Activated CD4-positive, alpha-beta T cell treated with anti-CD3 and anti-CD28 coated beads, Interleukin-2, amount 50 U/mL, for 24 hours (primary cell): Measurements from ENCODE around the gene ZNF773.
"Not testable (repeated sequence)": the region's sequence is repeated elsewhere in the genome, so short reads cannot be mapped to it uniquely, and the experiment has no call there.

ENCODE experiments used
- DNase-seq, 2 donors: peaks; one replicate each; pipeline ENCODE4 v3.0.0-alpha.2; 2020; ENCODE audit warnings: low read depth in 1 of 2, low spot score in 1 of 2

Gene ZNF773

DNA sequence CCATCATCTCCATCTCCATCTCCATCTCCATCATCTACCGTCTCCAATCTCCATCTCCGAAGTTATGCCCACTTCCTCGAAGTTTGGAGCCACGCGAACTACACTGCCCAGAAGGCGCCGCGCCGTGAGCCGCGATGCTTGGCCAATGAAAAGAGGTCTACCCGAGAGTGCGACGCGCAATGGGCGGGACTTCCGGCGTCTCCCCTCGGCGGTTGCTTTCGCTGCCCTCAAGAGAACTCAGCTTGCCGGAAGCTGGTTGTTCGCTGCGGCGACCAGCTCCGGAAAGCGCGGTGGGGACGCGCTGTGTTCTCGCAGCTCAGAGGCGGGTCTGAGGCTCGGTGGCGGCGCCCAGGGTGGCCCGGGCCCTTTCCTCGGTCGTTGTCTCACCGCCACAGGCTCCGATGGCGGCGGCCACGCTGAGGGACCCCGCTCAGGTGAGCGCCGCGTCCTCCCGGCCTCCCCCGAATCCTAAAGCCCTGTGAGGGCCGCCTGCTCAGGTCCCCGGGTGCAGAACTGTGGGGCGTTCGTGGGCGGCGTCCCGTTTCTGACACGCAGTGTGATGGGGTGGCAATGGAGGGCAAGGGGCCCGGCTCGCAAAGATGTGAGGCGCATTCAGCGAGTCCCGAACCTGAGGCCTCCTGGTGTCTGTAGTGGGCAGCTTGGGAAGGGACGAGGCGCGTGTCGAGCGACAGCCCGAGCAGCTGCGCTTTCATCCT is at the start of gene ZNF773:
Gene ZNF773, plus strand, starts transcription at position 259 of the 716 bp plus-strand sequence. Its CDS starts 143 bp downstream, at position 402.
- peak; percentile 89 to 94 for DNase-seq

DNA sequence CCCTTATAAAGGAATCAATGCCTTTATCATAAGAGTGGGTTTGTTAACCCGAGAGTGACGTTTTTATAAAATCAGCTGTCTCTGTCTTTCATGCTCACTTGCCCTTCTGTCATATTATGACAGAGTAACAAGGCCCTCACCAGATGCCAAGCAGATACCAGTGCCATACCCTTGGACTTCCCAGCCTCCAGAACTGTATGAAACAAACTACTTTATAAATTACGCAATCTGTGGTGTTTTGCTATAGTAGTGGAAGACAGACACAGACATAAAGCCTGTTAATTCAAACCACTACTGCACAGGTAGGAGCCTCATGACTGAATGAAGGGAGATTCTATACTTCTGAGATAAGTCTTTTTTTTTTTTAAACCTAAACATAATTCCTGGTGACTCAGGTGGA is 47.4 kb upstream of the ZNF773 start:
- DNase-seq, result no peak

DNA sequence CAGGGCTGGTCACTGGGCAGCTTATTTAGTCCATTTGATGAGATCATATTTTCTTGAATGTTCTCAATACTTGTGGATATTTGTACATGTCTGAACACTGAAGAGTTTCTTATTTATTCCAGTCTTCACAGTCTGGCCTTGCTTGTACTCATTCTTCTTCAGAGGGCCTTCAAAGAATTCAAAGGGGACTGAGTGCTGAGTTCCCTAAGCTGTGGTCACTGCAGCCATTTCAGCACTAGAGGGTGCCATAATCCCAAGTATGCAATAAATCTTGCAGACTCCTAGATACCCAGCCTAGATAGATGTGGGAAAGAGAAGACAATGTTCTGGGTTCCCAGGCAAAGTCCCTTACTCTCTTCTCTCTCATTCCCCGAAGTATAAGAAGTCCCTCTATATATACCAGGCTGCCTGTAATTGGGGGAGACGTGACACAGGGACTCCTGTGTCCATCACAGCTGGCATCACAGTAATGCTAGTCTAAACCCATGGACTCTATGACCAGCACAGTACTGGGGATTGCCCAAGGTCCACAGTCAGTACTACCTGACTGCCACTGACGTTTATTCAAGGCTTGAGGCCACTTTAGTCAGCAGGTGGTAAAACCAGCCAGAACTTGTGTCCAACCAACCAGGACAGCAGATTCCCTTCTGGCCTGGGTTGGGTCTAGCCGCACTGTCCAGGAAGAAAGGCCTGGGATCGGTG is 33.9 kb upstream of the ZNF773 start:
- no peak for DNase-seq

DNA sequence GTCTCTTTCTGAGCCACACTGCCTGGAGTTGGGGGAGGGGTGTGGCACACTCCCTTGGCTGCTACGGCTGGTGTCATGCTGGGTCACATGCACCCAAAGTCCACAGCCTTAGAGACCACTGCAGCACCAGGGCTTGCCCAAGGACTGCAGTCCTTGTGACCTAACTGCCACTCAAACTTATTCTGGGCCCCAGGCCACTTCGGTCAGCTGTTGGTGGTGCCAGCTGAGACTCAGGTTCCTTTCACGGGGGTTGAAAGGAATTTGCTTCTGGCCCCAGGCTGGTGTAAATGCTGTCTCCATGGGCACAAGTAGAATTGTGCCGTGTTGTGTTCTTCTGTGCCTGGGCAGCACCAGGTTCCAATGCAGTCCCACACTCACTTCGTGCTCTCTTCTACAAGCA is 33.2 kb upstream of the ZNF773 start:
- DNase-seq, result no peak

DNA sequence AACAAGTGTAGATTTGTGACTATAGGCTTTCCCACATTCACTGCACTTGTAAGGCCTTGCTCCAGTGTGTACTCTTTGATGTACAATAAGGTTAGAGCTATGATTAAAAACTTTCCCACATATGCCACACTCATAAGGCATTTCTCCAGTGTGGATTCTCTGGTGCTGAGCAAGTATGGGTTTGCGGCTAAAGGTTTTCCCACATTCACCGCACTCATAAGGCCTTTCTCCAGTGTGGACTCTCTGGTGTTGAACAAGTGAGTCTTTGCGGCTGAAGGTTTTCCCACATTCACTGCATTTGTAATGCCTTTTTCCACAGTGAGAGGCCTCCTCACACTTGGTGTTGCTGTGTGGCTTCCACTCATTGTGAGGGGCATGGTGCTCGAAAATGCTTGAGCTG is 26.1 kb upstream of the ZNF773 start:
- no peak for DNase-seq

DNA sequence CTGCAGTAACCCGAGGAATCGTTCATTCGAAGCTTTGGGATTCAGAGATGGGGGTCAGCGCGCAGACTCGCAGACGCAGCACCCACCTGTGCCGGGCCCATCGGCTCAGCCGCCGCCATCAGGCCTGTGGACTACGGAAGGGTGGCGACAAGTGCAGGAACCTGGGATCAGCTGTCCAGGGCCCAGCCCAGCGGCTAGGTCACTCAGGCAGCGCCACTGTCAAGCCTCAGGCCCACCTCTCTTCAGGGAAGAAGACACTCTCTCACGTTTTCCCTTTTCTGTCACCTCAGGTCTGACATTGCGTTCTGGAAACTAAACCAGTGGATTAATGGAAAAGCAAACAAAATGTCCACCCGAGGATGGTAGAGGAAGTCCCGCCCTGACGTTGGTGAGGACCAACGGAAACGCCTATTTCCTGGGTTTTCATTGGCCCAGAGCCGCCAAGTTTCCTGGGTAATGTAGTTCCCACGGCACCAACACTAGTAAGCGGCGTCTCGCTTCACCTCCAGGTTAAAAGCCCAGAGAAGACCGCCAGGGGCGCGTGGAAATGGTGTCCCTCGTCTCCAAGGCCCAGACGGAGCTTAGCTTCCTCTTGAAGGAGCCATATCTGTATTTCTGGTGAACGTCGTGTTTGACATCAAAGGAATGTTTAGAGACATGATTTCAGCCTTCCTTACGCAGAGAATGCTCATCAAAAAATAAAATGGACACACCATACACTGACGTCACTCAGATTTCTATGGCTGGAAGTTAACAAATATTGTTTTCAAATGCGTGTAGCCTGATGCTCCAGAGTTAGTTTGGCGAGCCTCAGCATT is 22.3 kb upstream of the ZNF773 start, which contains the start of gene ZNF772:
Gene ZNF772, minus strand, starts transcription at position 376 of the 818 bp plus-strand sequence. Its CDS starts 257 bp downstream, at position 119.
- peak; percentile 73 to 88 for DNase-seq

DNA sequence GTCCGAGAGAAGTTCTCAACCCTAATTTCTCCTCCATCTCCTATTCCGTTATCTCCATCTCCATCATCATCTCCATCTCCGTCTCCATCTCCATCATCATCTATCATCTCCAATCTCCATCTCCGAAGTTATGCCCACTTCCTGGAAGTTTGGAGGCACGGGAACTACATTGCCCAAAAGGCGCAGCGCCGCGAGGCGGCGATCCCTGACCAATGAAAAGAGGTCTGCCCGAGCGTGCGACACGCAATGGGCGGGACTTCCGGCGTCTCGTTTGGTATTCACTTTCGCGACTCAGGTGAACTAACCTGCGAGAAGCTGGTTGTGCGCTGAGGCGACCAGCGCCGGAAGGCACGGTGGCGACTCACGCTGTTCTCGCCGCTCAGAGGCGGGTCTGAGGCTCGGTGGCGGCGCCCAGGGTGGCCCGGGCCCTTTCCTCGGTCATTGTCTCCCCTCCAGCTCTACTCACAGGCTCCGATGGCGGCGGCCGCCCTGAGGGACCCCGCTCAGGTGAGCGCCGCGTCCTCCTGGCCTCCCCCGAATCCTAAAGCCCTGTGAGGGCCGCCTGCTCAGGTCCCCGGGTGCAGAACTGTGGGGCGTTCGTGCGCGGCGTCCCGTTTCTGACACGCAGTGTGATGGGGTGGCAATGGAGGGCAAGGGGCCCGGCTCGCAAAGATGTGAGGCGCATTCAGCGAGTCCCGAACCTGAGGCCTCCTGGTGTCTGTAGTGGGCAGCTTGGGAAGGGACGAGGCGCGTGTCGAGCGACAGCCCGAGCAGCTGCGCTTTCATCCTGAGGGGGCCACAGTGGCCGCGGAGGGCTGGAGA is 12.1 kb upstream of the ZNF773 start, which contains the start of gene ZNF419:
Gene ZNF419, plus strand, starts transcription at position 274 of the 822 bp plus-strand sequence. Its CDS starts 201 bp downstream, at position 475.
- peak; percentile 85 to 92 for DNase-seq

DNA sequence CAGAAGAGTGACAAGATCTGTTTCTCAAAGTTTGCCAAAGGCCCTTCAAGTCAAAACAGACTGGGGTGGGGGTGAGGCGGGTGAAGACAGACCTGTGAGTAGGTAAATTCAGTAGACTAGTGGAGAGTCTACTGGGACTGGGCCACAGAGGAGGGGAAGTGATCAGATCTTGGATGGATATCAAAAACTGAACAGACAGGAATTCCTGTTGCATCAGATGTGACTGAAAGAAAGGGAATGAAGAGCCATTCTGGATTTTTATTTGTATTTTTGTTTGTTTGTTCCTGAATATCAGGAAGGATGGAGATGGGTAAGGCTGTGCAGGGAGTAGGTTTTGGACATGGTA is 11.5 kb upstream of the ZNF773 start:
- DNase-seq, result not testable (repeated sequence)

DNA sequence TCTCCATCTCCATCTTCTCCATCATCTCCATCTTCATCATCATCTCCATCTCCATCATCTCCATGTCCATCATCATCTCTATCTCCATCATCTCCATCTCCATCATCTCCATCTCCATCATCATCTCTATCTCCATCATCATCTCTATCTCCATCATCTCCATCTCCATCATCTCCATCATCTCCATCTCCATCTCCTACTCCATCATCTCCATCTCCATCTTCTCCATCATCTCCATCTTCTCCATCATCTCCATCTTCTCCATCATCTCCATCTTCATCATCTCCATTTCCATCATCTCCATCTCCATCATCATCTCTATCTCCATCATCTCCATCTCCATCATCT is 432 bp upstream of the ZNF773 start:
- DNase-seq, result not testable (repeated sequence)

DNA sequence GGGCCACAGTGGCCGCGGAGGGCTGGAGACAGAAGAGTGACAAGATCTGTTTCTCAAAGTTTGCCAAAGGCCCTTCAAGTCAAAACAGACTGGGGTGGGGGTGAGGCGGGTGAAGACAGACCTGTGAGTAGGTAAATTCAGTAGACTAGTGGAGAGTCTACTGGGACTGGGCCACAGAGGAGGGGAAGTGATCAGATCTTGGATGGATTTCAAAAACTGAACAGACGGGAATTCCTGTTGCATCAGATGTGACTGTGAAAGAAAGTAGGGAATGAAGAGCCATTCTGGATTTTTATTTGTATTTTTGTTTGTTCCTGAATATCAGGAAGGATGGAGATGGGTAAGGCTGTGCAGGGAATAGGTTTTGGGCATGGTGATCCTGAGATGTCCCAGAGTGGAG is 662 bp downstream of the ZNF773 start:
- DNase-seq, result not testable (repeated sequence)

DNA sequence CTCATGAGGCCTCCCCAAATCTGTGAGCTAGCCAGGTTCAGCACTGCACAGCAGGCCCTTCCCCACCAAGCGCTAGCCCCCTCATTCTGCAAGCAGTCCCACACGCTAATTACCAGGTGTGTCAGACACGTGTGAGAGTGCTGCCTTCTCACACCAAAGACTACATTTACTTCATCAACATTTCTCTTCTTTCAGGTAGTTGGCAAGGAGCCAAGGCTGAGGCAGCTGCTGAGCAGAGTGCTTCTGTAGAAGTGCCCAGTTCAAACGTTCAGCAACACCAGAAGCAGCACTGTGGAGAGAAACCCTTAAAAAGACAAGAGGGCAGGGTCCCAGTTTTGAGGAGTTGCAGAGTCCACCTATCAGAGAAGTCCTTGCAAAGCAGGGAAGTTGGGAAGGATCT is 6.4 kb downstream of the ZNF773 start:
- no peak for DNase-seq

DNA sequence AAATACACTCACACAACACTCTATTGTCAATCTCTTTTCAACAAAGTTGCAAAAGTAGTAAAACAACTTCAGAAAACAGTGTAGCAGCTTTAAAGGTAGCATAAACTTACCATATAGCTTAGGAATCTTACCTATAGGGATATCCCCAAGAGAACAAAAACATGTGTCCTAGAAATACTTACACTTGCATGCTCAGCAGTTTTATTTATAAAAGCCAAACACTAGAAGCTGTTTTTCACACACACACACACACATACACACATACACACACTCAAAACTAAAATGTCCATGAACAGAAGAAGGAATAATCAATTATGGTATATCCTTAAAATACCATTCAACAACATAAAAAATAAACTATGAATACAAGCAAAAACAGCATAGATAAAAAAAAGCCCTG is 11.7 kb downstream of the ZNF773 start:
- DNase-seq, result no peak

DNA sequence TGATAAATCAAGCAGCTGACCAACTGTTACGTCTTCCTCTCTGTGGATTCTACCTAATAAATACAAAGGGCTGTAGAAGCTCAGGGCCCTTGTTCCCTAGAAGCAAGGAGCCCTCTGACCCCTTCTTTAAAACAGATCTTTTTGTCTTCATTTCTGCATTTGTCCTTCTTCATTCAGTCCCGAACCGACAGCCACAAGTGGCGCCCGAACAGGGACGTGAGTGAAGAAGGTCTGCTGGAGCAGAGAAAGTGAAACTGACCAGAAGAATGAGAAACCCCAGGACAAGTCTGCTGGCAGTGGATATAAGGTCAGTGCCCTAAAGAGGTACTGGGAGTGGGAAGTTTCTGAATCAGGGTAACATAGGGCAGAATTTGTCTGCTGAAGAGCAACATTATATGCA is 13.1 kb downstream of the ZNF773 start:
- no peak for DNase-seq

DNA sequence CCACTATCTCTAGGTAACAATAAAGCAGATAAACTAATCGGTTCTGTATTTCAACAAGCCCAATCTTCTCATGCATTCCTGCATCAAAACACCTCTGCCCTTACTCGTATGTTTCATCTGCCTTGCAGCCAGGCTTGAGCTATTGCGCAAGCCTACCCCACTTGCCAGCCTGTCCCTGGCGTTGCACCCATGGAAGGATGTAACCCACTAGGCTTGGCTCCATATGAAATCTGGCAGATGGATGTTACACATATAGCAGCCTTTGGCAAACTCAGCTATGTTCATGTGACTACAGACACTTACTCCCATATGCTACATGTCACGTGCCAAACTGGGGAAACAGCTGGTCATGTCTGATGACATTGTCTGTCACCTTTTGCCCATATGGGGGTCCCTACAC is 15.5 kb downstream of the ZNF773 start:
- DNase-seq, result no peak

DNA sequence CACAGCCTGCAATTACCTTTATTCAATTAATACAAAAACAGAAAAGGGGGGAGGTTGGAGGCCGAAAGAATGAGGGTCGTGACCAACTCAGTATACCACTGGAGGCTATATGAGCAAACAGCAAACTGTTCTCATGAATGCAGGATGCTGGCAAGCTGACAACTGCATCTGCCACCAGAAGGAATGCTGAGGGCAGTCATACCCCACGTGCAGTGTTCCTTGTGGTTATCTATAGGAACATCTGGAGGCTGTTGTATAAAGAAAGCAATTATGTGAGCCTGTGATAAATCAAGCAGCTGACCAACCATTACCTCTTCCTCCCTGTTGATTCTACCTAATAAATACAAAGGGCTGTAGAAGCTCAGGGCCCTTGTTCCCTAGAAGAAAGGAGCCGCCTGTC is 18.3 kb downstream of the ZNF773 start:
- DNase-seq, result not testable (repeated sequence)

DNA sequence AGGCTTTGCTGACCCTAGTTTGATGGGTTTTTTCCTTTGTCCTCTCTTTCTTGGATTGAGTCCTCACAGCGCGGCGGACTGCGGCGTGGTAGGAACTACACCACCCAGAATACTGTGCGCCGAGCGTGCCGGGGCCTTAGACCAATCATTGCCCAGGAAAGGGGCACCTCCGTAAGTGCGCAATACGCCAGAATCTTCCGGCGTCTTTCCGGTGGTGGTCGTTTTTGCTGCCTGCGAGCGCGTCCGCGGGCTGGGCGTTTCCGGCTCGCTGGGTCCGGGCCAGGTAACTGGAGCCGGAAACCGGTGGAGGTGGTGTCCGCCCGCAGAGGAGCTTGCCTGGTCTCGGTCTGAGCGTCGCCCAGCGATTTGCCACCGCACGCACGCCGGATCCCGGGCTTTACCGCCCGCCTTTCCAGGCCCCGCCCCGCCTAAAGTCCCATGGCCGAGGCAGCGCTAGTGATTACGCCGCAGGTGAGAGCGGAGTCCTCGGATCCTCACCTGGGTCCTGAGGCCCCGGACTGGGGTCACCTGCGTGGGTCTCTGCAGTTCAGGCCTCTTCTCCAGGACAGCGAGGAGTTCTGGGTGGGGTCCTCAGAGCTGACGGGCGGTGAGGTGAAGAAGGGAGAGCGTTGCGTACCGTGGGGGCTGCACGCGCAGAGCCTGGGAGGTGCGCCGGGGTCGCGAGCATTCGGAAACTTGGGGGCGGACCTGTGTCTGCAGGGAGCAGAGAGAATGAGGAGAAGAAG is 27.6 kb downstream of the ZNF773 start, which contains the start of gene ZNF549:
Gene ZNF549, plus strand, starts transcription at position 221 of the 746 bp plus-strand sequence. Its CDS starts 218 bp downstream, at position 439.
- DNase-seq, result peak; percentile 71 to 88

DNA sequence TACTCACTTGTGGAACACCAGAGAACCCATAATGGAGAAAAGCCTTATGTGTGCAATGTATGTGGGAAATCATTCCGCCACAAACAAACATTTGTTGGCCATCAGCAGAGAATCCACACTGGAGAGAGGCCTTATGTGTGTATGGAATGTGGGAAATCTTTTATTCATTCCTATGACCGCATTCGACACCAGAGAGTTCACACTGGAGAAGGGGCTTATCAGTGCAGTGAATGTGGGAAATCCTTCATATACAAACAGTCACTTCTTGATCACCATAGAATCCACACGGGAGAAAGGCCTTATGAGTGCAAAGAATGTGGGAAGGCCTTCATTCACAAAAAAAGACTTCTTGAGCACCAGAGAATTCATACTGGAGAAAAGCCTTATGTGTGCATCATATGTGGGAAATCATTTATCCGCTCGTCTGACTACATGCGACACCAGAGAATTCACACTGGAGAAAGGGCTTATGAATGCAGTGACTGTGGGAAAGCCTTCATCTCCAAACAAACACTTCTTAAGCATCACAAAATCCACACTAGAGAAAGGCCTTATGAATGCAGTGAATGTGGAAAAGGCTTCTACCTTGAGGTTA is 38.3 kb downstream of the ZNF773 start:
- no peak for DNase-seq

DNA sequence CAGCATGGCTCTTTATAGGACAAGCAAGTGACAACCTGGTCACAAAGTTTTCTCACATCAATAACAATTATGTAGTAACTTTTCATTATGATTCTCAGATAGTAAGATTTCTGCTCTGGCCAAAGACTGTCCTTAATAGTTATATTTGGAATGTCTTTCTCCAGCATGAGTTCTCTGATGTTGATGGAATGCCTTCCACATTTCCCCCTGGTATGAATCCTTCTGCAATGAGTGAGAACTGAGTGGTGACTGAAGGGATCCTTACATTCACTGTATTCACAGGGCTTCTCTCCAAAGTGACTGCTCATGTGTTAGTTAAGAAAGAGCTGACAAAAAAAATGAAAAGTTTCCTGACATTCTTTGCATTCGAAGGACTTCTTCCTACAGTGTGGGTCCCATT is 46.8 kb downstream of the ZNF773 start:
- no peak for DNase-seq

DNA sequence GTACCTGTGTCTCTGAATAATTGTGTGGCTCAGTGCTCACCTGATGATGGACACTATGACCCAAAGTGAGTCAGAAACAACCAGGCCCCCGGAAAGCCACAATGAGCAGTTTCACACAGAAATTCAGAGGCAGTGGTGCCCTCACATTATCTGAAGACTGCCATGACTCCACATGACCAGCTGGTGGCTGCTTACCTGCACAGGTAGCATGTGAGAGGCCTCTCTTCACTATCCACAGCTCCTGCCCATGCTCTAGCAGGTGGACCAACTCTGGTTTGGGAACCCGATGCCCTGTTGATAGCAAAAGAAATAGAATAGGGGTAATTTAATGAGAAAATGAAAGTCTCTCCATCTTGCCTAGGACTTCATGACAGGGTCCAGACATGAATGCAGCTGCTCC is 52.7 kb downstream of the ZNF773 start:
- DNase-seq, result no peak

DNA sequence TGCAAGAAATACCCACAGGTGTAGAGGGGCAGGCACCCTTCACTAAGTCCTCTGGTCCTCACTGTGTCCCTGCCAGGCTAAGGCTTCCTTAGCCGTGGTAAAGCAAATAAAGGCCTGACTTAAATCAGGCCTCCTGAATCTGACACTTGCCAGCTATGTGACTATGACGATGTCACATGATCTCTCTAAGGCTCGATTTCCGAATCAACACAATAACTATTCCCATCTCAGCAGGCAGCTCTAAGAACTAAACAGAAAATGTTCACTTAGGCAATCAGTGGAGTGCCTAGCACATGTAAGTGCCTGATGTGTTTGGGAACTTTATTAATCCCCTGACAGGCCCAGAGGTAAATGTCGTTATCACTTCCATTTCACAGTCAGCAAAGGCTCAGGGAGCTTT is 57.9 kb downstream of the ZNF773 start:
- no peak for DNase-seq
